GM19351 (cell line): ENCODE results near the gene UBB.
"Not testable (repeated sequence)": the region's sequence is repeated elsewhere in the genome, so short reads cannot be mapped to it uniquely, and the experiment has no call there.

ENCODE experiments used
- ATAC-seq: cut with Tn5 transposase; IDR thresholded peaks from one replicate; pipeline ENCODE4 v1.9.1; 2021; ENCODE audit warnings: mild to moderate bottlenecking, moderate library complexity; ENCODE audit not compliant: unreplicated experiment

The UBB gene

GRCh38 chr17:16374146-16374938 lies 6.5 kb upstream of the UBB start:
- no peak for ATAC-seq

GRCh38 chr17:16377941-16378341 lies 3.0 kb upstream of the UBB start:
- no peak for ATAC-seq

- ATAC-seq, result no peak
Observed at GRCh38 chr17:16378636-16379282, 2.1 kb upstream of the UBB start.

- no peak for ATAC-seq
Observed at GRCh38 chr17:16379654-16380053, 1.2 kb upstream of the UBB start.

- ATAC-seq, result no peak
Observed at GRCh38 chr17:16381496-16381820, 567 bp downstream of the UBB start.

- ATAC-seq, result no peak
Observed at GRCh38 chr17:16383216-16383615, 2.3 kb downstream of the UBB start.

- no peak for ATAC-seq
Observed at GRCh38 chr17:16383772-16384287, 2.9 kb downstream of the UBB start.

GRCh38 chr17:16384557-16384956 lies 3.7 kb downstream of the UBB start:
- no peak for ATAC-seq

- not testable (repeated sequence) for ATAC-seq
Observed at GRCh38 chr17:16386126-16386507, 5.2 kb downstream of the UBB start.

- ATAC-seq, result no peak
Observed at GRCh38 chr17:16391451-16391850, 10.6 kb downstream of the UBB start.

- not testable (repeated sequence) for ATAC-seq
Observed at GRCh38 chr17:16392491-16392890, 11.6 kb downstream of the UBB start.

GRCh38 chr17:16395887-16396286 lies 15.0 kb downstream of the UBB start:
- ATAC-seq, result not testable (repeated sequence)

- ATAC-seq, result not testable (repeated sequence)
Observed at GRCh38 chr17:16396693-16397092, 15.8 kb downstream of the UBB start.

GRCh38 chr17:16398270-16399267 lies 17.7 kb downstream of the UBB start:
- ATAC-seq, result peak; percentile 75

- ATAC-seq, result not testable (repeated sequence)
Observed at GRCh38 chr17:16403847-16404246, 23.0 kb downstream of the UBB start.

- ATAC-seq, result no peak
Observed at GRCh38 chr17:16406742-16407674, 26.1 kb downstream of the UBB start.

- ATAC-seq, result peak; percentile 87
Observed at GRCh38 chr17:16407911-16408588, 27.2 kb downstream of the UBB start.

GRCh38 chr17:16415031-16415924 lies 34.4 kb downstream of the UBB start, which contains the start of gene TRPV2:
TSS of gene TRPV2 (plus strand) at chr17:16415571. CDS start at chr17:16417669, 2,098 bp downstream.
- ATAC-seq, result peak; percentile 41
